Adipocyte (in vitro differentiated cells): ENCODE measurements around the gene DNAH14.

Source experiments
- DNase-seq: peaks from one replicate; pipeline ENCODE4 v3.0.0-alpha.2; 2015; ENCODE audit warnings: low read depth
- H3K27me3 ChIP-seq: replicated peaks from 2 replicates; pipeline ENCODE4 v1.7.0; 2013; ENCODE audit warnings: mild to moderate bottlenecking, low read length, moderate library complexity; ENCODE audit not compliant: control insufficient read depth, insufficient read depth
- H3K36me3 ChIP-seq: 2 replicates; pipeline ENCODE4 v1.7.0; 2013; ENCODE audit warnings: low read length, mild to moderate bottlenecking, moderate library complexity; ENCODE audit not compliant: control insufficient read depth, insufficient read depth, severe bottlenecking
- H3K4me1 ChIP-seq: 2 replicates; pipeline ENCODE4 v1.7.0; 2013; ENCODE audit warnings: mild to moderate bottlenecking, low read length, moderate library complexity; ENCODE audit not compliant: control insufficient read depth, insufficient read depth
- H3K4me3 ChIP-seq: 2 replicates; pipeline ENCODE4 v1.7.0; 2013; ENCODE audit warnings: mild to moderate bottlenecking, low read length, moderate library complexity
- H3K9ac ChIP-seq: 2 replicates; pipeline ENCODE4 v1.7.0; 2013; ENCODE audit warnings: mild to moderate bottlenecking, low read length, moderate library complexity
- H3K9me3 ChIP-seq: 2 replicates; pipeline ENCODE4 v1.7.0; 2013; ENCODE audit warnings: mild to moderate bottlenecking, low read length, moderate library complexity; ENCODE audit not compliant: control insufficient read depth

The DNAH14 gene

GRCh38 chr1:225409051-225409450 lies 479.6 kb downstream of the DNAH14 start:
- no peak overlapping the region for H3K4me3 ChIP-seq
- H3K4me1 ChIP-seq, result no peaks in the 10 kb centered on the region
- no peak for DNase-seq
- no peak overlapping the region for H3K9ac ChIP-seq
- H3K9me3 ChIP-seq, result no peaks in the 10 kb centered on the region
- no peaks in the 10 kb centered on the region for H3K27me3 ChIP-seq
- peaks cover 86% of the 10 kb centered on the region for H3K36me3 ChIP-seq

GRCh38 chr1:225410036-225410435 lies 480.6 kb downstream of the DNAH14 start:
- no peak for DNase-seq
- Histone ChIP-seq H3K9ac (no peak overlapping the region), H3K4me3 (no peak overlapping the region), H3K27me3 (no peaks in the 10 kb centered on the region), H3K4me1 (no peaks in the 10 kb centered on the region), H3K9me3 (no peaks in the 10 kb centered on the region), H3K36me3 (peaks cover 86% of the 10 kb centered on the region)

GRCh38 chr1:225412321-225412720 lies 482.8 kb downstream of the DNAH14 start:
- no peaks in the 10 kb centered on the region for H3K4me1 ChIP-seq
- H3K9ac ChIP-seq, result no peak overlapping the region
- H3K27me3 ChIP-seq, result no peaks in the 10 kb centered on the region
- no peak overlapping the region for H3K4me3 ChIP-seq
- peaks cover 82% of the 10 kb centered on the region for H3K36me3 ChIP-seq
- H3K9me3 ChIP-seq, result no peaks in the 10 kb centered on the region
- DNase-seq, result no peak

GRCh38 chr1:225412803-225413351 lies 483.4 kb downstream of the DNAH14 start:
- no peaks in the 10 kb centered on the region for H3K4me1 ChIP-seq
- no peak overlapping the region for H3K9ac ChIP-seq
- no peaks in the 10 kb centered on the region for H3K27me3 ChIP-seq
- DNase-seq, result no peak
- peaks cover 78% of the 10 kb centered on the region for H3K36me3 ChIP-seq
- no peak overlapping the region for H3K4me3 ChIP-seq
- H3K9me3 ChIP-seq, result no peaks in the 10 kb centered on the region

GRCh38 chr1:225413708-225414375 lies 484.4 kb downstream of the DNAH14 start:
- H3K36me3 ChIP-seq, result peaks cover 80% of the 10 kb centered on the region
- H3K9me3 ChIP-seq, result no peaks in the 10 kb centered on the region
- H3K4me1 ChIP-seq, result no peaks in the 10 kb centered on the region
- DNase-seq, result no peak
- no peaks in the 10 kb centered on the region for H3K27me3 ChIP-seq
- H3K9ac ChIP-seq, result no peak overlapping the region
- no peak overlapping the region for H3K4me3 ChIP-seq

- Histone ChIP-seq H3K9ac (no peak overlapping the region), H3K36me3 (peaks cover 78% of the 10 kb centered on the region), H3K27me3 (no peaks in the 10 kb centered on the region), H3K4me3 (no peak overlapping the region), H3K9me3 (no peaks in the 10 kb centered on the region), H3K4me1 (no peaks in the 10 kb centered on the region)
- no peak for DNase-seq
Measured at GRCh38 chr1:225415307-225415706, 485.8 kb downstream of the DNAH14 start.

GRCh38 chr1:225415967-225416745 lies 486.7 kb downstream of the DNAH14 start:
- Histone ChIP-seq H3K27me3 (no peaks in the 10 kb centered on the region), H3K36me3 (peaks cover 69% of the 10 kb centered on the region), H3K9ac (no peak overlapping the region), H3K4me1 (no peaks in the 10 kb centered on the region), H3K4me3 (no peak overlapping the region), H3K9me3 (no peaks in the 10 kb centered on the region)
- no peak for DNase-seq

GRCh38 chr1:225418059-225418458 lies 488.6 kb downstream of the DNAH14 start:
- H3K4me3 ChIP-seq, result no peak overlapping the region
- no peaks in the 10 kb centered on the region for H3K4me1 ChIP-seq
- H3K36me3 ChIP-seq, result peaks cover 60% of the 10 kb centered on the region
- H3K27me3 ChIP-seq, result no peaks in the 10 kb centered on the region
- no peak for DNase-seq
- H3K9me3 ChIP-seq, result no peaks in the 10 kb centered on the region
- no peak overlapping the region for H3K9ac ChIP-seq

- Histone ChIP-seq H3K4me3 (no peak overlapping the region), H3K9me3 (no peaks in the 10 kb centered on the region), H3K27me3 (no peaks in the 10 kb centered on the region), H3K4me1 (no peaks in the 10 kb centered on the region), H3K36me3 (peaks cover 55% of the 10 kb centered on the region), H3K9ac (no peak overlapping the region)
- DNase-seq, result no peak
Measured at GRCh38 chr1:225418598-225418997, 489.1 kb downstream of the DNAH14 start.

- Histone ChIP-seq H3K4me3 (no peak overlapping the region), H3K9ac (no peak overlapping the region), H3K4me1 (peaks cover 25% of the 10 kb centered on the region), H3K36me3 (peaks cover 25% of the 10 kb centered on the region), H3K27me3 (no peaks in the 10 kb centered on the region), H3K9me3 (no peaks in the 10 kb centered on the region)
- DNase-seq, result no peak
Measured at GRCh38 chr1:225422031-225422605, 492.6 kb downstream of the DNAH14 start.

- DNase-seq, result no peak
- peaks cover 25% of the 10 kb centered on the region for H3K4me1 ChIP-seq
- H3K36me3 ChIP-seq, result peaks cover 25% of the 10 kb centered on the region
- H3K4me3 ChIP-seq, result no peak overlapping the region
- no peak overlapping the region for H3K9ac ChIP-seq
- H3K27me3 ChIP-seq, result no peaks in the 10 kb centered on the region
- H3K9me3 ChIP-seq, result no peaks in the 10 kb centered on the region
Measured at GRCh38 chr1:225422795-225423517, 493.5 kb downstream of the DNAH14 start.
